ENCODE results near the gene LYPLAL1.

Gene LYPLAL1

GRCh38 chr1:219210067-219210466, 36.4 kb downstream of the LYPLAL1 start:
- H3K9me3 ChIP-seq (ENCODE audit: severe bottlenecking), result no peaks in the 10 kb centered on the region
- H3K4me3 ChIP-seq (ENCODE audit: low read depth, low read length), result no peak overlapping the region
- H3K27me3 ChIP-seq (ENCODE audit: insufficient read depth, low read depth, severe bottlenecking), result no peaks in the 10 kb centered on the region
- no peaks in the 10 kb centered on the region; the same call in 1 of the 2 replicates for H3K36me3 ChIP-seq
- H3K27ac ChIP-seq, result no peak overlapping the region
- no peak for DNase-seq
- TF ChIP-seq, protein P1, sequence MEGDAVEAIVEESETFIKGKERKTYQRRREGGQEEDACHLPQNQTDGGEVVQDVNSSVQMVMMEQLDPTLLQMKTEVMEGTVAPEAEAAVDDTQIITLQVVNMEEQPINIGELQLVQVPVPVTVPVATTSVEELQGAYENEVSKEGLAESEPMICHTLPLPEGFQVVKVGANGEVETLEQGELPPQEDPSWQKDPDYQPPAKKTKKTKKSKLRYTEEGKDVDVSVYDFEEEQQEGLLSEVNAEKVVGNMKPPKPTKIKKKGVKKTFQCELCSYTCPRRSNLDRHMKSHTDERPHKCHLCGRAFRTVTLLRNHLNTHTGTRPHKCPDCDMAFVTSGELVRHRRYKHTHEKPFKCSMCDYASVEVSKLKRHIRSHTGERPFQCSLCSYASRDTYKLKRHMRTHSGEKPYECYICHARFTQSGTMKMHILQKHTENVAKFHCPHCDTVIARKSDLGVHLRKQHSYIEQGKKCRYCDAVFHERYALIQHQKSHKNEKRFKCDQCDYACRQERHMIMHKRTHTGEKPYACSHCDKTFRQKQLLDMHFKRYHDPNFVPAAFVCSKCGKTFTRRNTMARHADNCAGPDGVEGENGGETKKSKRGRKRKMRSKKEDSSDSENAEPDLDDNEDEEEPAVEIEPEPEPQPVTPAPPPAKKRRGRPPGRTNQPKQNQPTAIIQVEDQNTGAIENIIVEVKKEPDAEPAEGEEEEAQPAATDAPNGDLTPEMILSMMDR (IDR thresholded peaks at IDR 0.05; ENCODE audit: low read depth, low read length), result no peak

DNA sequence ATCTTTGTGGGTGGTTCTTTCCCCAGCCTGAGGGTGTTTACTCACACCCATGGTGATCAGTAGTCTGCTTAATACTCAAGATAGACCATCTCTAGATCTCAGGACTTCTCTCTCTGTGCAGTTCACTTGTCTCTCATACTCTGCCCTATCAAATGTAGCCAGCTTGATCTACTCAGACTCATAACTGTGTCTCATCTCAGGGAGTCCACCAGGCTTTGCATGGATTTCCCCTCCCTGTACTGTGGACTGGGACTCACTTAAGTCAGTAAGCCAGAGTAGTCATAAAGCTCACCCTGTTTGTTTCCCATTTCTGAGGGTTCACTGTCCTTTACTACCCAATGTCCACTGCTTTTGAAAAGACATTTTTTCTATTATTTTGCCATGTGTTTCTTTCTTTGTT, 41.8 kb downstream of the LYPLAL1 start:
- no peak overlapping the region for H3K27ac ChIP-seq
- H3K4me3 ChIP-seq (ENCODE audit: low read depth, low read length), result no peak overlapping the region
- no peaks in the 10 kb centered on the region for H3K9me3 ChIP-seq (ENCODE audit: severe bottlenecking)
- no peaks in the 10 kb centered on the region; the same call in 1 of the 2 replicates for H3K36me3 ChIP-seq
- TF ChIP-seq, protein P1 (IDR thresholded peaks at IDR 0.05; ENCODE audit: low read depth, low read length), result no peak
- DNase-seq, result no peak
- H3K27me3 ChIP-seq (ENCODE audit: insufficient read depth, low read depth, severe bottlenecking), result no peaks in the 10 kb centered on the region

DNA sequence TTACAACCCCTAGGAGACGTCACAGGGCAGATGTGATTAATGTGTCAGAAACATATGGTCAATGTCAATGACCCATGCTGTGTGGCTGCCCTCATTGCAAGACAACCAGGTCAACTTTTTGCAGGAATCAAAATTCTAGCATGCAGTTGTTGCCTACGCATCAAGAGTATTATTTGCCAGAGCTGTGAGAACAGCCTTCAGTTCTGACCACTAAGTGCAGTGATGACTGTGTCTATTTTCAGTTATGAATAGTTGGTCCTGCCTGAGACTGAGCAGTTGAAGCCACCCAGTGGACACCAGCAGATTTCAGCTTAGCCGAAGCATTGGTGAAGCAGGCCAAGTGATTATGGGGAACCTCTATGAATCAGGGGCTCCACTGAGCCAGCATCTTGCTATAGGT, 47.3 kb downstream of the LYPLAL1 start:
- Histone ChIP-seq H3K36me3 (no peaks in the 10 kb centered on the region), H3K4me3 (ENCODE audit: low read depth, low read length) (no peak overlapping the region), H3K27ac (no peak overlapping the region), H3K9me3 (ENCODE audit: severe bottlenecking) (no peaks in the 10 kb centered on the region), H3K27me3 (ENCODE audit: insufficient read depth, low read depth, severe bottlenecking) (no peaks in the 10 kb centered on the region)
- TF ChIP-seq, protein P1 (IDR thresholded peaks at IDR 0.05; ENCODE audit: low read depth, low read length), result no peak
- no peak for DNase-seq

GRCh38 chr1:219223496-219223895, 49.8 kb downstream of the LYPLAL1 start:
- TF ChIP-seq, protein P1 (IDR thresholded peaks at IDR 0.05; ENCODE audit: low read depth, low read length), result no peak
- H3K27me3 ChIP-seq (ENCODE audit: insufficient read depth, low read depth, severe bottlenecking), result no peaks in the 10 kb centered on the region

DNA sequence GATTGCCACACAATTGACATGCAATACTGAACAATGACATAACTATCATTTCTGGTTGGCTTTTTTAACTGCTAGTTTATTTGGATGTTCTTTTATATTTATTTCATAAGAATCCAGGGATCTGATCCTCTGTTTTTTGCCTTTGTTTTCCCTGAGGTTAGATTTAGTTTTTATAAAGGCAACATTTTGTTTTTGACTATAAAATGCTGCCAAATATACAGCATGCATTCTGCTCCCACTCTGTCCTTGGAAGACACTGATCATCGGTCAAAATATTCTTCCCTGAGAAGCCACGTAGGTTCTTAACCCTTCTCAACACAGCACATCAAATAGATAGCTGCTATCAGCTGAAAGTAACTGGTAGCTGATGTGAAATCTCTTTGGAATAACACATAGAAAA, 52.5 kb downstream of the LYPLAL1 start:
- TF ChIP-seq, protein P1 (IDR thresholded peaks at IDR 0.05; ENCODE audit: low read depth, low read length), result no peak
- Histone ChIP-seq H3K36me3 (no peaks in the 10 kb centered on the region), H3K4me3 (ENCODE audit: low read depth, low read length) (no peak overlapping the region), H3K27ac (no peak overlapping the region), H3K27me3 (ENCODE audit: insufficient read depth, low read depth, severe bottlenecking) (no peaks in the 10 kb centered on the region), H3K9me3 (ENCODE audit: severe bottlenecking) (no peaks in the 10 kb centered on the region)
- no peak for DNase-seq

More at GRCh38 chr1:219223496-219223895, 49.8 kb downstream of the LYPLAL1 start:
- DNase-seq, result no peak
- Histone ChIP-seq H3K9me3 (ENCODE audit: severe bottlenecking) (no peaks in the 10 kb centered on the region), H3K4me3 (ENCODE audit: low read depth, low read length) (no peak overlapping the region), H3K27ac (no peak overlapping the region), H3K36me3 (no peaks in the 10 kb centered on the region)

GRCh38 chr1:219227360-219228057, 53.8 kb downstream of the LYPLAL1 start:
- TF ChIP-seq, protein P1 (IDR thresholded peaks at IDR 0.05; ENCODE audit: low read depth, low read length), result no peak
- DNase-seq, result no peak
- H3K27ac ChIP-seq, result no peak overlapping the region

More at GRCh38 chr1:219227360-219228057, 53.8 kb downstream of the LYPLAL1 start:
- H3K4me3 ChIP-seq (ENCODE audit: low read depth, low read length), result no peak overlapping the region
- H3K9me3 ChIP-seq (ENCODE audit: severe bottlenecking), result no peaks in the 10 kb centered on the region
- no peaks in the 10 kb centered on the region for H3K27me3 ChIP-seq (ENCODE audit: insufficient read depth, low read depth, severe bottlenecking)
- no peaks in the 10 kb centered on the region for H3K36me3 ChIP-seq

Data from WERI-Rb-1 (cell line).